ENCODE data around the gene USP8.

DNA sequence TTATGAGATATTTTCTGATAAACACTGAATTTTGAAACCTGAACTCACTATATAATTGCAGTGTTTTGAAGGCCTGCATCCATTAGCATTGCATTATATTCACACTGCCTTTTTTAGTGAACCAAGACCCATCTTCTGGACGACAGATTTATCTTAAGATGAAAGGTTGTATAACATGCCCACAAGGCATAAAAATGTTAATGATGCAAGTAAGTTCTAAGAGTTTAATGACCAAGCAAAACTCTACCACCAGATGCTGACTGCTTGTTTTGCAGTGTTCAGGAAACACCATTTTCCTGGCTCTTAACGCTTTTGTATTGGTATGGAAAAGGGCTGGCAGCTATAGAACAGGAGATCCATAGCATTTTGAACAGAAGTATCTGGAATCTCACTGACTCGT, 76.1 kb downstream of the USP8 start:
- TF ChIP-seq POLR2AphosphoS5 (IDR thresholded peaks at IDR 0.05) (no peak), EP300 (IDR thresholded peaks at IDR 0.05) (no peak)
- TF ChIP-seq, protein P1, sequence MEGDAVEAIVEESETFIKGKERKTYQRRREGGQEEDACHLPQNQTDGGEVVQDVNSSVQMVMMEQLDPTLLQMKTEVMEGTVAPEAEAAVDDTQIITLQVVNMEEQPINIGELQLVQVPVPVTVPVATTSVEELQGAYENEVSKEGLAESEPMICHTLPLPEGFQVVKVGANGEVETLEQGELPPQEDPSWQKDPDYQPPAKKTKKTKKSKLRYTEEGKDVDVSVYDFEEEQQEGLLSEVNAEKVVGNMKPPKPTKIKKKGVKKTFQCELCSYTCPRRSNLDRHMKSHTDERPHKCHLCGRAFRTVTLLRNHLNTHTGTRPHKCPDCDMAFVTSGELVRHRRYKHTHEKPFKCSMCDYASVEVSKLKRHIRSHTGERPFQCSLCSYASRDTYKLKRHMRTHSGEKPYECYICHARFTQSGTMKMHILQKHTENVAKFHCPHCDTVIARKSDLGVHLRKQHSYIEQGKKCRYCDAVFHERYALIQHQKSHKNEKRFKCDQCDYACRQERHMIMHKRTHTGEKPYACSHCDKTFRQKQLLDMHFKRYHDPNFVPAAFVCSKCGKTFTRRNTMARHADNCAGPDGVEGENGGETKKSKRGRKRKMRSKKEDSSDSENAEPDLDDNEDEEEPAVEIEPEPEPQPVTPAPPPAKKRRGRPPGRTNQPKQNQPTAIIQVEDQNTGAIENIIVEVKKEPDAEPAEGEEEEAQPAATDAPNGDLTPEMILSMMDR (IDR thresholded peaks at IDR 0.05): no peak
